Measurements from ENCODE around the gene LMNTD2.

The LMNTD2 gene

GRCh38 chr11:506995-507726, 53.4 kb downstream of the LMNTD2 start, which contains the start of gene RNH1:
Gene RNH1, minus strand, starts transcription at chr11:507242. Its CDS starts 5,080 bp downstream, at chr11:502162.
- peak; percentile 79 for DNase-seq

GRCh38 chr11:506238-506994, 54.1 kb downstream of the LMNTD2 start:
- peak; percentile 96 for DNase-seq

GRCh38 chr11:504994-505344, 55.6 kb downstream of the LMNTD2 start:
- no peak for DNase-seq
